Dedifferentiated amniotic fluid mesenchymal stem cell (primary cell): ENCODE measurements around the gene MAP1LC3B.
"Not testable (repeated sequence)": the region's sequence is repeated elsewhere in the genome, so short reads cannot be mapped to it uniquely, and the experiment has no call there.

ENCODE experiments used
- DNase-seq: peaks from one replicate; pipeline ENCODE4 v3.0.0-alpha.2; 2016; ENCODE audit errors: extremely low spot score

Gene MAP1LC3B

DNA sequence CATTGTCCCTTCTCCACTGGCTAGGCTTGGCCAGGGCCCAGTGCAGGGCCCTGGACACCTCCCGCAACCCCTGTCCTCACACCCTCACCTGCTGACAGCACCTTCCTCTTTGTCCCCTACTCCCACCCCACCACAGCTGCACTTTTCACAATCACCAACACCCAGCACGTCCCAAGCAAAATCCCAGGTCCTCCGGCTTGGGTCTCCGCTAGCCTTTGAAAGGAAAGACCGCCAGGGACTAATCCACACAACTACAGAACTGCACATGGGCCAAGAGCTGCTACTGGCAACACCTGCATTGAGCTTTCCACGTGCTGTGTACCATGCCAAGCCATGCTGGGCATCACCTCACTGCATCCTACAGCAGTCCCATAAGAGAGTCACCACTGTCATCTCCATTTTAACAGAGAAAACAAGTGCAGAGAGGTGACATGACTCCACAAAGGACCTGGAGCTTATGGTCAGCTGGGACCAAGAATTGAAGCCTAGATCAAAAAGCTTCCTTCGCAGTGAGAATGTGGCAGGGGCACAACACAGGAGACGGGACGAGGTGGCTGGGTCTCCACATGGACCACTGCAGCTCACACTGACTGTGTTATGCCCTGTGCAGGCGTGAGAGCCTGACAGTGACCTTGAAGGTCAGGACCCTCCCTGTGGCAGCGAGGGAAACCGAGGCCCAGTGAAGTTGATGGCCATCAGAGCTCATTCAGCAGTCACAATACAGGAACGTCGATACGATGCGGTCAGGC is 31.1 kb upstream of the MAP1LC3B start:
- no peak for DNase-seq

DNA sequence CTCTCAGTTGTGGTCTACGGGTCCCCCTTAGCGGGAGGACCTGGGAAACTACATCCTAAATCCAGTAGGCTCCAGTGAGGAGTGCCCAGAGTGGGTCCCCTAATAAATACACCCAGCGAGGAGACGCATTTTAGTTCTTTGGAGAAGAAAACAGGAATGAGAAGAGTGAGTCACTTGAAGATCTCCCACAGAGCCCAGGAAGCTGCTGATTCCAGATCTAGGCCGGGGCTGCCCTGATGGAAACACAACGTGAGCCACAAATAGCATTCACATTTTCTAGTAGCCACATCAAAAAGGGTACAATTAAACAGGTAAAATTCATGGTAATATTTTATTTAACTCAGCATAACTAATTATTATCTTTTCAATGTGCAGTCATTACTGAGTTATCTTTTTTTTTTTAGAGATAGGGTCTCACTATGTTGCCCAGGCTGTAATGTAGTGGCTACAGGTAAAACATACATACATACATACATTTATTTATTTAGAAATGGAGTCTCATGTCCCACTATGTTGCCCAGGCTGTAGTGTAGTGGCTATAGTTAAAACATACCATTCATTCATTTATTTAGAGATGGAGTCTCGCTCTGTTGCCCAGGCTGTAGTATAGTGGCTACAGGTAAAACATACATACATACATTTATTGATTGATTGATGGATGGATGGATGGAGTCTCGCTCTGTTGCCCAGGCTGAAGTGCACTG is 30.1 kb upstream of the MAP1LC3B start:
- DNase-seq, result no peak

- not testable (repeated sequence) for DNase-seq
These were observed 29.1 kb upstream of the MAP1LC3B start for GRCh38 chr16:87362828-87363559.

- DNase-seq, result no peak
These were observed 28.2 kb upstream of the MAP1LC3B start for GRCh38 chr16:87363771-87364455.

- DNase-seq, result no peak
These were observed 27.0 kb upstream of the MAP1LC3B start for GRCh38 chr16:87365021-87365713.

GRCh38 chr16:87366288-87366687 is 25.8 kb upstream of the MAP1LC3B start:
- no peak for DNase-seq

DNA sequence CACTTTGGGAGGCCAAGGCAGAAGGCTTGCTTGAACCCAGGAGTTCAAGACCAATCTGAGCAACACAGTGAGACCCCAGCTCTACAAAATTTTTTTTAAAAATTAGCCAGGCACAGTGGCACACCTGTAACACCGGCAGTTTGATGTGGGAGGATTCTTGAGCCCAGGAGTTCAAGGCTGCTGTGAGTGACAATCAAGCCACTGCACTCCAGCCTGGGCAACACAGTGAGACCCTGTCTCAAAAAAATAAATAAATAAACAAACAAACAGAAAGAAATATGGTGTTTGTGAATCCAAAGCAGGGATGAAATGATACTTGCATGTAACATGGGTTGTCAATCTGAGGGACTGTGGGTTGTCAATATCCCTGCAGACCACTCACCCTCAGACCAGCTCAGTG is 25.2 kb upstream of the MAP1LC3B start:
- DNase-seq, result no peak

DNA sequence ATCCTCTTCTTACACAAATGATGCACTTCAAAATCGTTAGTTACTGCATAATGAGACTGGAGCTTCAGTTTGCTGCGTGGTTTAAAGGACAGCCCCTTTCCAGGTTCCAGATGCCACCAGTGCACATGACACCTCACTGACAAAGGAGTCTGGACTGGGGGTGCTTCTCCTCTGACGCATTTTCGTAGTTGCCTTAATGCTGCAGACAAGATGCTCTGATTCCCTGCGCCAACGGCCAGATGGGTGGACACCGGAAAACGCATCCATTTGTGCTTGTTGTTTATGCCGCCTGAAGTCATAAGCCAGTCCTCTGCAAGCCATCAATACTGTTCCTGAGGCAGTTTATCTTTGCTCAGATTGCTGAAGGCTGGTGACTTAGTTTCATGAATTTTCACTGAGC is 24.6 kb upstream of the MAP1LC3B start:
- DNase-seq, result no peak

- no peak for DNase-seq
These were observed 23.9 kb upstream of the MAP1LC3B start for GRCh38 chr16:87368029-87368770.

DNA sequence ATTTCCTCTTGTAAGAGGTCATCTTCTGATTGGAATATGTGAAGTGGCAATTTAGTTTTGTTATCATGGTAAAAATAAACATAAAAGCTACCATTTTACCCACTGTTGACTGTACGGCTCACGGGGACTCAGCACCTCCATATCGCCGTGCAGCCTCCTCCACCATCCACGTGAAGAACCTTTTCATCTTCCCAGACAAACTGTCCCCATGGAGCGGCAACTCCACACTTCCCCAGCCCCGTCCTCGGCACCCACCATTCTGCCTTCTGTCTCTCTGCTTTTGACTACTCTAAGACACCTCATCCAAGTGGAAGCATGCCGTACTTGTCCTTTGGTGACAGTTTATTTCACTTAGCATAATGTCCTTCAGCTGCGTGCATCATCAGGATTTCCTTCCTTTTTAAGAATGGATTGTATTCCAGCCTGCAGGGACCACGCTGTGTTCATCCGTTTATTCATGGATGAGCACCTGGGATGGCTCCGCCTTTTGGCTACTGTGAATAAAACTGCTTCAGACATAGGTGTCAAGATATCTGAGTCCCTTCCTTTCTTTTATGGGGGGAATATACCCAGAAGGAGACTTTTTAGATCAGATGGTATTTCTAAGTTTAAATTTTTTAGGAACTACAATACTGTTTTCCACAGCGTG is 22.9 kb upstream of the MAP1LC3B start:
- DNase-seq, result no peak

DNA sequence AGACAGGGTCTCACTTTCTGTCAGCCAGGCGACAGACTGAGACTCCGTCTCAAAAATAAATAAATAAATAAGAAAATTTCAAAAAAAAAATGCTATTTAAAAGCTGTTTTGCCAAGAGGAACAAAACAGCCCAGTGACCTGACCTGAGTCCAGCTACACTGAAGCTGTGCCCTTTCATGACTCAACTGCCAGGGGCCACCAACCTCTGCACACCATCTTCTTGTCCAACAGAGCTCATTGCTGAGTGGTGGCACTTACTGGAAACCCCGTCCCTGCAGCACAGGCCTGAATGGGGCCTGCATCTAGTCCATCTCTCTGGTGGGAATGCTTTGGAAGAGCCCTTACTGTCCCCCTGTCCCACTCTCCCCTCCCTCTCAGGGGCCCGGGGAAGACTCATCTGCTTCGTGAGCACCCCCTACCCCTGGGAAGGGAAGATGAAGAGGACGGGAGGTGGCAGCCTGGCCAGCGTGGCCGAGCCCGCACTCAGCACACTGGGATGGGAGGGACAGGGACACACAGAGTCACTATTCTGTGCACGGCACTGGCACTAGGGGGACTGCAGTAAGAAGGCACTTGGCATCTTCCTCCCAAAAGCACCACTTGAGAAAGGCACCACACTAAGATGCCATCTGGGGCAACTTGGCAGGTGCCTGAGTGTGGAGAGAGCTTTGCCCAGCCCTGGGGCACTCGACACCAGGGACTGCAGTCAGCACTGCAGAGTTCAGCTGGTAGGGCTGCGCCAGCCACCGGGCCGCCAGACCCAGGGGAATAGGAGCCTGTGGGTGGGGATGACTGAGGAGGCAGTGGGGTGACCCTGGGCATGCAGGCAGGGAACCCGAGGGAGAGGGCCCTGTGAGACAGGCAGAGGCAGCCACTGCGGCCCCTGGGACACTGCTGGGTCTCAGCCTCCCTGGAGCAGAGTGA is 22.1 kb upstream of the MAP1LC3B start:
- no peak for DNase-seq

GRCh38 chr16:87371261-87371866 is 20.8 kb upstream of the MAP1LC3B start:
- DNase-seq, result no peak

DNA sequence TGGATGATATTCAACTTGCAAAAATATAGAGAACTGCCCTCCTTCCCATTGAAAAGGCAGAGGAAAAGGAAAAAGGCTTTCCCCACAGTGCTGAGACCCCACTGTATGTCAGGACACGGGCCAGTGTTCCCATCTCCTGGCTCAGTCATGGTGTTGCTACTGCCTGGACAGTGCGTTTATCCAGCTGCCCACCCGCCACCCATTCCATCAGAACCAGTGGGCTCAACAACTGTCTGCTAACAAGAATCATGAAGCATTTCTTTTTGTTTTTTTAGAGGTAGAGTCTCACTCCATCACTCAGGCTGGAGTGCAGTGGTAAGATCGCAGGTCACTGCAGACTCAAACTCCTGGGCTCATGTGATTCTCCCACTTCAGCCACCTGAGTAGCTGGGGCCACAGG is 19.8 kb upstream of the MAP1LC3B start:
- no peak for DNase-seq

GRCh38 chr16:87374313-87374712 is 17.8 kb upstream of the MAP1LC3B start:
- DNase-seq, result no peak

DNA sequence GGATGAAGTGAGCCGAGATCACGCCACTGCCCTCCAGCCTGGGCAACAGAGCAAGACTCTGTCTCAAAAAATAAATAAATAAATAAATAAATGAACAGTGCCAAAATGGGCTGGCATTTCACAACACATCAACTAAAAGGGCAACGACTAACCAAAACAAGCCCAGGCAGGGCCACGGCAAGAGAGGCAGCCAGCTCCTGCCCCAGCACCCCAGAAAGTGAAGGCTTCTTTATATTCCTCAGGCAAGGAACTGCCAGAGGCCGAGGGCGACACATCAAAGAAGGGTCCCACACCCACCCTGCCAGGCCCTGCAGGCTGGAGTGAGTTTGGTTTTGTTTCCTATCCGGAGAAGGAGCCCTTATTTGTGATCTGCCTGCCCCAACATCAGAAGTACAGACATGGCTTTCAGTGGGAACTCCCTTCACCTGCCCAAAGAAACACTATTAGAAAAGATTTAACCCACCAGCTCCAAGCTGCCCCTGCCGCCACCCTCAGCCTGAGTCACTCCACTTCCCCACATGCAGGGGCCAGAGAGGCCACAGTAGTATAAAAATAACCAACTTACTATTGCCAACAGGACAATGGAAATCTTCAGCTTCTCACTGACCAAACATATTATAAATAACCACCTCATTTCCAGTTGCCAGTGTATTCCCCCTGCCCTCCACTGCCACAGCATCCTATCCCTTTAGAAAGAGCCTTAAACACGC is 16.6 kb upstream of the MAP1LC3B start:
- DNase-seq, result no peak

DNA sequence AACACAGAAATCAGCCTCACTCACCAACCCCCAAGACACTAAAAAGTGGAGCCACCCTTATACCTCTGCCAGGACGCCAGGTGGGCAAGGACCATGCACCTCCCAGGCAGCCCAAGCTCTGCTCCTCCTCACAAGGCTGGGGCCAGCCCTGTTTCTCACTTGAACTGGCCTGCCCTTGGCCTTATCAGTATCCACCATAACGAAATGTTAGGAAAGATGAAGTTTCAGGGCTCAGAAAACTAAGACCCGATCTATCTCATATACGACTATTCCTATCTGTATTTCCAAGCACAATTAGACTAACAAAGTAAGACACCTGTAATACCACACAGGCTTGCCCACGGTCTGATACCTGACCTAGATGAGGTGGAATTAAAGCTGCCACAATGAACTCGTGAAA is 15.5 kb upstream of the MAP1LC3B start:
- no peak for DNase-seq

GRCh38 chr16:87379312-87379752 is 12.8 kb upstream of the MAP1LC3B start:
- not testable (repeated sequence) for DNase-seq

GRCh38 chr16:87380403-87380802 is 11.7 kb upstream of the MAP1LC3B start:
- DNase-seq, result no peak
